HG02840 (cell line): ENCODE measurements around the gene AKT2.
A peak's percentile ranks its signal among the peaks of the same experiment; 100 is the strongest.
"Not testable (repeated sequence)": the region's sequence is repeated elsewhere in the genome, so short reads cannot be mapped to it uniquely, and the experiment has no call there.

Experiments
- ATAC-seq: cut with Tn5 transposase; IDR thresholded peaks from one replicate; pipeline ENCODE4 v1.9.1; 2021; ENCODE audit warnings: mild to moderate bottlenecking, moderate library complexity, moderate number of reproducible peaks; ENCODE audit not compliant: unreplicated experiment, low FRiP score

AKT2 gene

DNA sequence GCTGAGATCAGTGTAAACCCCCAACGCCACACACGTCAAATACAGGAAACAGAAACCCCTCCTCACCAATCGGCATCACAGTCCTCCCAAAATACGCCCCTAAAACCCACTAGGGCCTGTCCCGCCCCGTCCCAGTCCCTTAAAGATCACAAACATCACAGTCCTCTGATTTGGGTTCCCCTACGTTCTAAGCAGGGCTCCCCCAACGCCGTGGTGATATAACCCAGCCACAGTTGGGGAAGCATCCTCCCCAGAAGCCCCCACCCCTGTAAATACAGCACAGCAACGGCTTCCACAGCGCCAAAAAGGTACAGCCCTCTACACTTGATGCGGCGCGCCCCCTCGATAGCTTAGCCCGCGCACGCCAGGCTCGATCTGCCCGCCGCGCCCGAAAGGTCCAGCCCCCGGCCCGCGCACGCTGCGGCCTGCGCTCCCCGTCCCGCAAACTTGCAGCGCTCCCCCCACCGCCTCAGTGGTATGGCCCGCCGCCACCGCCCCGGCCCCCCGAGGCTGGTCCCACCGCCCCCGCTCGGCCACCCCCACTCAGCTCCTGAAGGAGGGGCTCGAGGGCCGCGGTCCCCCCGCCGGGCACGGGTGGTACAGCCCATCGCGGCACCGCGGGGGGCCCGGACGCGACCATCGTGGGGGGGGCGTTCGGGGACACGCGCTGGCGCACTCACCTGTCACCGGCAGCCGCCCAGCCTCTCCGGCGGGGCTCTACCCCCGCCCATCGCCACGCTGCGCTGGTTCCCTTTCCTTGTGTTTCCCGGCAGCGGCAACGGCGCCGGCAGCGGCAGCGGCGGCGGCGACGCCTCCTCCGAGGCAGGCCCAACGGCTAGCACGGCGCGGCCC is at the start of gene AKT2:
AKT2 (minus strand) TSS at position 845 of the 852 bp plus-strand sequence. CDS start 20,078 bp downstream, outside the sequence.
- ATAC-seq, result peak; percentile 29

GRCh38 chr19:40333083-40333482 is 47.9 kb upstream of the AKT2 start:
- not testable (repeated sequence) for ATAC-seq

DNA sequence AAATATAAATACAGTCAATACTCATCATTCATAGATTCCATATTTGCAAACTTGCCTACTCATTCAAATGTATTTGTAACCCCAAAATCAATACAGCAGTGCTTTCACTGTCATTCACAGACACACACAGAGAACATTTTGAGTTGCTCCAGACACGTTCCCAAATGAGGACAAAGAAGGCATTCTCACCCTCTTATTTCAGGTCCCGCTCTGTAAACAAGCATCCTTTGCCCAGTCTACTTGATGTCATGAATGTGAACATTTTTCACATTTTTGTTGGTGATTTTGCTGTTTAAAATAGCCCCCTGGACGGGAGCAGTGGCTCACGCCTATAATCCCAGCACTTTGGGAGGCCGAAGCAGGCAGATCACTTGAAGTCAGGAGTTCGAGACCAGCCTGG is 47.5 kb upstream of the AKT2 start:
- ATAC-seq, result no peak

GRCh38 chr19:40331052-40331451 is 45.9 kb upstream of the AKT2 start:
- ATAC-seq, result no peak

DNA sequence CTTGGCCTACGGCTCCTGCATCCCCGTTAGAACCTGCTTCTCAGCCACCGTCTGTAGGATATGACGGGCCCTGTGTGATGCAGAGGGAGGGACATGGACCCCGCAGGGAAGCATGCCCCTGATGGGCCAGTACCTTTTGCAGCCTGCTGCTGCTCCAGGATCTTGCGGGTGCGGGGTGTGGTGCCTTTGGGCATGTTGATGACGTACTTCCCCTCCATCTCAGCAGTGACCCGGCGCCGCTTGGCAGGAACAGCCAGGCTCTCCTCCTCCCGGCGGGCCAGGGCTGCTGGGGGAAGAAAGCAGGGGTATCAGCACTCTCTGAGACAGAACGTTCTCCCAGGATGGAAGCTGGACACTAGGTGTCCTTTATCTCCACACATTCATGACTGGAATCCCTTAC is 41.1 kb upstream of the AKT2 start:
- ATAC-seq, result no peak

- no peak for ATAC-seq
Measured at GRCh38 chr19:40323705-40324104, 38.6 kb upstream of the AKT2 start.

GRCh38 chr19:40322951-40323615 is 37.9 kb upstream of the AKT2 start:
- no peak for ATAC-seq

DNA sequence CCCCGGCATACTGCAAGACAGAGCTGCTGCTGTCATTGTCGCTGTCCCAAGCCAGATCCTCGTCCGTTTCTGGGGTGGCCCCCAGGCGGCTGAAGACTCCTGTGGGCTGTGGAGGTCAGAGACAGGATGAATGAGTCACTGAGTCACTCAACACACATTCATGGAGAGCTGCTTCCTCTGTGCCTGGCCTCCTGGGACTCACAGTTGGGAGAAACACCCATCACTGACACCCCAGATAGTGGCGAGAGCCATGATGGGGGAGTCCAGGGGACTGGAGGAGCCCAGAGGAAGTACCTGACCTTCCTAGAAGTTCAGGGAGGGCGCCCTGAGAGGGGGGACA is 37.1 kb upstream of the AKT2 start:
- no peak for ATAC-seq

GRCh38 chr19:40321566-40322270 is 36.6 kb upstream of the AKT2 start:
- ATAC-seq, result no peak

DNA sequence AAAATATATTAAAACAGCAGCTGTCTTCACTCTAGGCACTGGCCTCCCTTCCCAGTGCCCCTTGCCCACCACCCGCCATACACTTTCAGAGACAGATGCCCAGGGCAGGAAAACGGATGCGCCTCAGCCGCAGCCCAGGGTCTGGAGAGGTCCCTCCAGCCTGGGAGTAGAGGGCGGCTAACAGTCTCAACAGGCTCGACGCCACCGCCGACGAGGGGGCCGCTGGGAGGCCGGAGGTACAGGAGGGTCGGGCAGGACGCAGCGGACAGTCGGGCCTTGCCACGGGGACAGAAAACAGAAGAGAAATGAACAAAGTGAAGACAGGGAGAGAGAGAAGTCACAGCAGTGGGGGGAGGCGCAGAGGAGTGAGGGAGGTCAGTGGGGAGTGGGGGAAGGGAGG is 35.9 kb upstream of the AKT2 start:
- ATAC-seq, result no peak

- ATAC-seq, result no peak
Measured at GRCh38 chr19:40320558-40320935, 35.4 kb upstream of the AKT2 start.

- ATAC-seq, result no peak
Measured at GRCh38 chr19:40317338-40317737, 32.2 kb upstream of the AKT2 start.

DNA sequence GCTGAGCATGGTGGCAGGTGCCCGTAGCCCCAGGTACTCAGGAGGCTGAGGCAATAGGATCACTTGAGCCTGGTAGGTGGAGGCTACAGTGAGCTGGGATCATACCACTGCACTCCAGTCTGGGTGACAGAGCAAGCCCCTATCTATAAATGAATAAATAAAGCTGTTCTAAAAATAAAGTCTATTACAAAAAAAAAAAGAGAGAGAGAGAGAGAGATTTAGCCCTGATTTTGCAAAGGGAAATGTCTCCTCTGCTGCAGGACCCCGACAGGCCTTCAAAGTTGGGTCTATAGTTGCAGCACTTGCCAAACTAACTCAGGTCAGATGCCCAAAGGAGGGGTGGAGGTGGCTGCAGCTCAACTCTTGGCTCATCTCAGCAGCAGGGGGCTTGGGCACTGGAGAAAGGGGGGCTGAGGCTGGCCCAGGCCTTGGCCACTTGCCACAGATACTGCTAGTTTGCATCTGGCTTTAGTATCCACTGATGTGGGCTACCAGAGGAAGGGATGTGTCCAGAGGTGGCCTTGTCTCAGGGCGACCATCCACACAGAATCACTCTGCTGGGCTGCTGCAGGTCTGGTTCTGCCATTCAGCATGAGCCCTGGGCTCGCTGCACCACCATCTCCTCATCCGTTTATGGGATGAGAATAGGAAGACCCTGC is 30.8 kb upstream of the AKT2 start:
- ATAC-seq, result no peak

DNA sequence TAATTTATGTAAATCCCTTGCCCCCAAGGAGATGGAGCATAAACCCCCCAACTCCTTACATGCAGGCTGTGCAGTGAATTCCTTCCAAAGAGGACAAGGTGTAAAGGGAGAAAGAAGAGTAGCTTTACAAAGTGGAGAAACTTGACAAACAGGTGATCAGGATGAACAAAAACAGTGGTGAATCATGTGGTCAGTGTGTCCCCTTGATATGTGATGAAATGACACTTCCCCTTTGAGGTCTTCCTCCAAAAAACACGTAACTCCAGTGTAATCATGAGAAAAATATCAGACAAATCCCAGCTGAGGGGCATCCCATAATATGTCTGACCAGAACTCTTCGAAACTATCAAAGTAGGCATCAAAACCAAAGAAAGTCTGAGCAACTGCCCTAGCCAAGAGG is 29.5 kb upstream of the AKT2 start:
- no peak for ATAC-seq

DNA sequence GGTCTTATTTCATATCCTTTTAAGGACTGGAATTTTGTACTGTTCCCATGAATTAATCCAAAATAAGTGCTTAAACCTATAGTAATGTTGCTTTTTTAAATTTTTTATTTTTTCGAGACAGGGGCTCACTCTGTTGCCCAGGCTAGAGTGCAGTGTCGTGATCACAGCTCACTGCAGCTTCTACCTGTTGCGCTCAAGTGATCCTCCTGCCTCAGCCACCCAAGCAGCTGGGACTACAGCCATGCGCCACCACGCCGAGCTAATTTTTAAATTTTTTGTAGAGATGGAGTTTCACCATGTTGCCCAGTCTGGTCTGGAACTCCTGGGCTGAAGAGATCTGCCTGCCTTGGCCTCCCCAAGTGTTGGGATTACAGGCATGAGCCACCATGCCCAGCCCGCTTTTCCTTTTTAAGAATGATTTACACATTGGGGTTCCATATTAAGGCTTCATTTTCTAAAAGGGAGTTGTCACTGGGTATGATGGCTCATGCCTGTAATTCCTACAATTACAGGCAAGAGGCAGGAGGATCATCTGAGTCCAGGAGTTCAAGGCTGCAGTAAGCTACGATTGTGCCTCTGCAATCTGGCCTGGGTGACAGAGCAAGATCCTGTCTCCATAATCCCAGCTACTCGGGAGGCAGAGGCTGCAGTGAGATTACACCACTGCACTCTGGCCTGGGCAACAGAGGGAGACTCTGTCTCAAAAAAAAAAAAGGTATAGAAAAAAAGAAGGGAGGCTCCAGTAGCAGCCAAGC is 28.3 kb upstream of the AKT2 start:
- ATAC-seq, result no peak

DNA sequence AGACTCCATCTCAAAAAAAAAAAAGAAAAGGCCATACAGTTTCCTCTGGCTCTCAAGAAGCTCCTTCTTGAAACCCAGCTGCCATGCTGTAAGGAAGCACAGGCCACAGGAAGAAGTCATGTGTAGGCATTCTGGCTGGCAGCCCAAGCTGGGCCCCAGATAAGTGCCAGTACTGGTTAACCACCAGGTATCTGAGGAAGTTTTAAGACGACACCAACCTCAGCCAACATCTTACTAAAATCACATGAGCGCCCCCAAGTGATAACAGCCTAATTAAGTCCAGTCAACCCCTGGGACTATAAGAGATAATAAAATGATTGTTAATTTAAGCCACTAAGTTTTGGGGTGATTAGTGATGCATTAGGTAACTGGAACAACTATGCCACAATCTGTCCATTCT is 27.4 kb upstream of the AKT2 start:
- no peak for ATAC-seq

DNA sequence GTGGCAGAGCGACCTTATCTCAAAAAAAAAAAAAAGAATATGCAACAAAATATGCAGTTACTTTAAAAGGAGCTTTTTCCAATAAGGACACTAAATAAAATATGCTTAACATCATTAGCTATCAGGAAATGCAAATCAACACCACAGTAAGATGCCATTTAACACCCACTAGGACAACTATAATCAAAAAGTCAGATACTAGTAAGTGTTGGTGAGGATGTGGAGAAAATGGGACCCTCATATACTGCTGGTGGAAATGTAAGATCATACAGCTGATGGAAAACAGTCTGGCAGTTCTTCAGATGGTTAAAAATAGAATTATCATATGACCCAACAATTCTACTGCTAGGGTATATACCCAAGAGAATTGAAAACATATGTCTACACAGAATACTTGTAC is 24.5 kb upstream of the AKT2 start:
- no peak for ATAC-seq

DNA sequence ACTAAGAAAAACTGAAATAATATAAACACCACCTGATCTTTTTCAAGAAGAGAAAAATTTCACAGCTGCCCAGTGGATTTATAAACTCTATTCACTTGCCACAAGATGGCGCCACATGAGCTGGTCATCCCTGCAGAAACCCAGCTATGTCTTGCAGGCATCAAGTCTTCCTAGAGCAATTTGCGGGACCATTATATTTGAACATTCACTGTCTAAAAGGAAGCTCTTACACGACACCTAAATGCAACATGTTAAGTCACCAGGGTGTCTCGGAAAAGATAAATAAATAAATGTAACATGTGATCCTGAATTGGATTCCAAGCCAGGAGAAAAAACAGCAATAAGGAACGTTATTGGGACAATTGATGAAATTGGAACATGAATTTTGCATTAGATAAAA is 20.3 kb upstream of the AKT2 start:
- ATAC-seq, result no peak

DNA sequence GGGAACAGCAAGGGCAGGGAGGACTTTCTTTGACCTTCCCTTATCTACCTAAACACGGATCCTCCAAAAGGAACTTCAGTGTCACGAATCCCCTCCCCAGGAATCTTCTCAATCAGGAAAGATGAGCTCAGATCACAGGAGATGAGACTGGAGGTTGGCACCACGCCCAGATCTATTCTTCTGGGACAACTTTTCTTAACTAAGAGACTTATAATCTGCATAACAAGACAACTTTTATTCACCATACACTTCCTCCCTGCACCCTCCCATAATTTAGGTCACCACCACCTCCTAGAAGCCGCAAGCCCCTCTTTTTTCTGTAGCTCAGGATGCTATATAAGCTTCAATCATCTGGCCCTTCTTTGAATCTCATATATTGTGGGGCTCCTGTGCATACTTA is 19.2 kb upstream of the AKT2 start:
- no peak for ATAC-seq

GRCh38 chr19:40303765-40304164 is 18.6 kb upstream of the AKT2 start:
- no peak for ATAC-seq
